DOHH2 (cell line): ENCODE data around the gene SRSF5.

ENCODE experiments used
- CTCF ChIP-seq: fragments of 200-600 bp; sonication (generic); IDR thresholded peaks from one replicate; pipeline ENCODE4 v1.5.1; 2014; ENCODE audit warnings: antibody characterized with exemption, mild to moderate bottlenecking, low read depth, low read length; ENCODE audit not compliant: poor library complexity, severe bottlenecking
- EZH2phosphoT487 ChIP-seq: fragments of 200-600 bp; sonication (generic); IDR thresholded peaks from 2 replicates; pipeline ENCODE4 v1.6.1; 2017; ENCODE audit warnings: borderline replicate concordance, mild to moderate bottlenecking, antibody characterized with exemption, low read length, moderate library complexity, mixed read lengths

GRCh38 chr14:69771136-69771535, 4.2 kb downstream of the SRSF5 start:
- TF ChIP-seq EZH2phosphoT487, result no peak
- no peak for TF ChIP-seq CTCF
